Mucosa of descending colon (tissue), 3 donors: ENCODE measurements around the gene GRM7. TPM values are rescaled to one million over a fixed set of nuclear protein-coding genes. Genes with fewer than 3 reads are reported as not detected.

Experiments used
- ATAC-seq: fragments of 200-7000 bp; cut with Tn5 transposase; one replicate; pipeline ENCODE4 v1.9.1; 2020; ENCODE audit warnings: mild to moderate bottlenecking, moderate library complexity
- DNase-seq, 3 donors: peaks; one replicate each; pipeline ENCODE4 v3.0.0-alpha.2; 2020
- H3K36me3 ChIP-seq: fragments of 200-600 bp; one replicate; pipeline ENCODE4 v1.8.0; 2021; ENCODE audit warnings: low read depth, mild to moderate bottlenecking
- H3K4me1 ChIP-seq: fragments of 200-600 bp; one replicate; pipeline ENCODE4 v1.8.0; 2021; ENCODE audit warnings: low read depth, mild to moderate bottlenecking
- H3K4me3 ChIP-seq: fragments of 200-600 bp; one replicate; pipeline ENCODE4 v1.8.0; 2021; ENCODE audit warnings: mild to moderate bottlenecking
- H3K9me3 ChIP-seq: fragments of 200-600 bp; one replicate; pipeline ENCODE4 v1.8.0; 2021; ENCODE audit warnings: mild to moderate bottlenecking
- CTCF ChIP-seq: fragments of 200-600 bp; IDR thresholded peaks from one replicate; pipeline ENCODE4 v1.8.0; 2022; ENCODE audit warnings: antibody characterized with exemption, mild to moderate bottlenecking
- intact Hi-C, 2 donors: fragments of 100-400 bp; cut with DNase I in 1 of 2; cut with micrococcal nuclease in 1 of 2; formaldehyde crosslinking; loops; one replicate each; pipeline versions ENCODE4 v1.11.0 to v1.11.1; 2022; cut with DNase I, micrococcal nuclease
- total RNA-seq, 3 donors: library from RNA; stranded (reverse); fragmentation: NEBNext Ultra II Directional in 2 of 3; extraction: Animal tissue kit (Norgen Biotek cat#: 25700) in 2 of 3; gene quantifications; one replicate each; pipeline versions ENCODE4 v1.2.1 to v1.2.4, GENCODE V29; 2021 to 2023
- donor health status: DM: no; HTN: no; CAD: no; lungs with moderate emphysema.
- donor health status: DM: no; HTN: no; CAD: no.
- donor health status: DM: no; HTN: yes; CAD: no.

Gene GRM7
- total RNA-seq, 3 donors from 2014 or later = 0.09 to 0.39 (median 0.14) TPM

- no peak for DNase-seq
- Histone ChIP-seq H3K9me3 (no peaks in the 10 kb centered on the region), H3K4me3 (no peak overlapping the region), H3K4me1 (no peaks in the 10 kb centered on the region), H3K36me3 (no peaks in the 10 kb centered on the region)
- intact Hi-C loops = no loop called here
- TF ChIP-seq CTCF = no peak
- no peak for ATAC-seq
These were observed 645.8 kb downstream of the GRM7 start for GRCh38 chr3:7506606-7507180.

GRCh38 chr3:7508821-7509220 is 647.9 kb downstream of the GRM7 start:
- no peak for ATAC-seq
- TF ChIP-seq CTCF = no peak
- H3K4me3 ChIP-seq = no peak overlapping the region
- H3K9me3 ChIP-seq = no peaks in the 10 kb centered on the region
- no peaks in the 10 kb centered on the region for H3K36me3 ChIP-seq
- H3K4me1 ChIP-seq = no peaks in the 10 kb centered on the region
- DNase-seq = no peak
- intact Hi-C loops = no loop called here

- no peaks in the 10 kb centered on the region for H3K36me3 ChIP-seq
- no peak overlapping the region for H3K4me3 ChIP-seq
- ATAC-seq (no peak), DNase-seq (no peak)
- no peak for TF ChIP-seq CTCF
- H3K9me3 ChIP-seq = no peaks in the 10 kb centered on the region
- H3K4me1 ChIP-seq = no peaks in the 10 kb centered on the region
- intact Hi-C loops = no loop called here
These were observed 651.1 kb downstream of the GRM7 start for GRCh38 chr3:7512048-7512447.

- ATAC-seq = no peak
- intact Hi-C loops = no loop called here
- no peak for TF ChIP-seq CTCF
- H3K36me3 ChIP-seq = no peaks in the 10 kb centered on the region
- DNase-seq = no peak
- H3K9me3 ChIP-seq = no peaks in the 10 kb centered on the region
- H3K4me3 ChIP-seq = no peak overlapping the region
- H3K4me1 ChIP-seq = no peaks in the 10 kb centered on the region
These were observed 657.1 kb downstream of the GRM7 start for GRCh38 chr3:7518026-7518425.

- Histone ChIP-seq H3K36me3 (no peaks in the 10 kb centered on the region), H3K9me3 (no peaks in the 10 kb centered on the region), H3K4me1 (no peaks in the 10 kb centered on the region), H3K4me3 (no peak overlapping the region)
- TF ChIP-seq CTCF = no peak
- ATAC-seq (no peak), DNase-seq (peak in 1 of 3 donors; percentile 4)
- intact Hi-C loops = no loop called here
These were observed 657.5 kb downstream of the GRM7 start for GRCh38 chr3:7518456-7518855.

- ATAC-seq = no peak
- Histone ChIP-seq H3K4me1 (no peaks in the 10 kb centered on the region), H3K4me3 (no peak overlapping the region), H3K36me3 (no peaks in the 10 kb centered on the region), H3K9me3 (no peaks in the 10 kb centered on the region)
- TF ChIP-seq CTCF = no peak
- no peak for DNase-seq
- intact Hi-C loops = no loop called here
These were observed 659.1 kb downstream of the GRM7 start for GRCh38 chr3:7520059-7520458.
